Uterus (tissue), 4 donors: Measurements from ENCODE around the gene CTCFL. TPM values are rescaled to one million over a fixed set of nuclear protein-coding genes. Genes with fewer than 3 reads are reported as not detected.

ENCODE experiments used
- DNase-seq, 2 donors: peaks; one replicate each; pipeline ENCODE4 v3.0.0-alpha.2; 2019 to 2020
- H3K27ac ChIP-seq, 2 donors: fragments of 200-600 bp; sonication (generic); 1 replicate in 1 of 2; 2 replicates in 1 of 2; pipeline ENCODE4 v1.5.1; 2016 to 2018
- H3K27me3 ChIP-seq, 2 donors: fragments of 200-600 bp; sonication (generic); one replicate each; pipeline ENCODE4 v1.5.1; 2018 to 2019; ENCODE audit warnings: control low read depth in 1 of 2
- H3K36me3 ChIP-seq, 2 donors: fragments of 200-600 bp; sonication (generic); one replicate each; pipeline ENCODE4 v1.5.1; 2019; ENCODE audit warnings: control low read depth in 1 of 2
- H3K4me1 ChIP-seq, 2 donors: fragments of 200-600 bp; sonication (generic); one replicate each; pipeline ENCODE4 v1.5.1; 2018 to 2019; ENCODE audit warnings: control low read depth in 1 of 2
- H3K4me3 ChIP-seq, 2 donors: fragments of 200-600 bp; sonication (generic); 1 replicate in 1 of 2; 2 replicates in 1 of 2; pipeline ENCODE4 v1.5.1; 2018 to 2019; ENCODE audit warnings: mild to moderate bottlenecking in 1 of 2
- H3K9me3 ChIP-seq, 2 donors: fragments of 200-600 bp; sonication (generic); one replicate each; pipeline ENCODE4 v1.5.1; 2019; ENCODE audit warnings: control low read depth in 1 of 2
- CTCF ChIP-seq, 4 experiments: fragments of 200-600 bp in 2 of 4; fragments of 450-650 bp in 2 of 4; sonication (generic) in 2 of 4; IDR thresholded peaks; one replicate each; pipeline ENCODE4 v1.5.1; 2016 to 2019; ENCODE audit warnings: antibody characterized with exemption in 4 of 4, mild to moderate bottlenecking in 2 of 4, moderate library complexity in 1 of 4
- POLR2A ChIP-seq, 2 donors: fragments of 450-650 bp; IDR thresholded peaks; one replicate each; pipeline ENCODE4 v1.6.1; 2016; ENCODE audit warnings: antibody characterized with exemption in 2 of 2, mild to moderate bottlenecking in 1 of 2, moderate library complexity in 1 of 2
- intact Hi-C: fragments of 100-400 bp; cut with DNase I; formaldehyde crosslinking; loops from one replicate; pipeline ENCODE4 v1.15.1; 2023; ENCODE audit warnings: low total_unique reads
- total RNA-seq, 4 donors: library from RNA; depleted of rRNA in 3 of 4; stranded (reverse); fragments of >200 nt in 3 of 4; gene quantifications; one replicate each; pipeline versions ENCODE4 v1.1.0 to v1.2.4, GENCODE V29; 2014 to 2023
- donor health status: DM: yes; HTN: yes; CAD: no.

CTCFL gene
- total RNA-seq, 4 donors from 2014 or later: 0.07 TPM; not detected in 3

DNA sequence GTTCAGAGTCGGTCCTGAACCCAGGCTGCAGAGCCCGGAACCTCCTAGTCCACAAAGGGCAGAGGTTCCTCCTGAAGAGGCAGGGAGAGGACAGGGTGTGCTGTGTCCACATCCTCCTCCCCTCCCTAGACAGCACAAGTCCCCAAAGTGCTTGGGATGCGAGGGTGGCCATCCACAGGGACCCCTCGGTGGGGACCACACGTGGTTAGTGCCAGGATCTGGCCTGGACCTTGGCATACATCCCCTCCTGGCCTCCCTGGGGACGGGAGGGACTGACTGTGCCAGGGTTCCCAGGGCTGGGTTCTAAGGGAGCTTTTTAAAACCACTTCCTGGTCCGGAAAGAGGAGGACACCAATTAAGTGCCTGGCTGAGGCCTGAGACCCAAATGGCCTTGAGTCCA, 63.2 kb downstream of the CTCFL start:
- Histone ChIP-seq H3K4me1 (no peaks in the 10 kb centered on the region), H3K4me3 (no peak overlapping the region), H3K9me3 (no peaks in the 10 kb centered on the region), H3K36me3 (no peaks in the 10 kb centered on the region), H3K27me3 (no peaks in the 10 kb centered on the region), H3K27ac (no peak overlapping the region)
- intact Hi-C loops: no loop called here
- TF ChIP-seq POLR2A (IDR thresholded peaks at IDR 0.05) (no peak), CTCF (IDR thresholded peaks at IDR 0.05) (no peak)
- no peak for DNase-seq

DNA sequence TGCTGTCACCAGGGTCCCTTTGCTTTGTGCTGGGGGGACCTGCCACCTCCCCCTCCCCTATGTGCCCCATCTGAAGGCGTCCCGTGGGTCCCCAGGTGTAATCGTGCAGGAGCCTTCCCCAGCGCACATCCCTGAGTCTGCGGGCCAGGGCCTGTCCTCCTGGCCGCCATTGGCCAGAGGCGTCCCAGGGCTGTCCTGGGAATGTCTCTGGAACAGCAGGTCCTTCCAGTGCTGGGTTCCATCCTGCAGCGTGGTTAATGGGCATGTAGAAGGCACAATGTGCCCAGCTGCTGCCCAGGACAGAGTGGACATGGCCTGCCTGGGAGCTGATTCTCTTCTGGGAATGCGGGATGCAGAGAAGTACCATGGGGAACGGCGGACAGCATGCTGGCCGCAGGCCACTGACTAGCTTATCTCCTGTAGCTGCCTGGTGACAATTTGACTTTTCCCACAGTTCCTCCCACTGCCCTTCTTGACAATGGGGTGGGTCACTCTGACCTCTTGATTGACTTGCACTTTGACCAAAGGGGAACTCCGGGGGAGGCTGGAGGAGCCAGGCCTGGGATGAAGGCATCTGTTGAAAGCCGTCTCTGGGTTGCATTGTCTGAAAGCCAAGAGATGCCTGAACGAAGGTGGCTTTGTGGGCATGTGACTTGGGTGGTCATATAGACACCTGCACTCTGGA, 64.0 kb downstream of the CTCFL start:
- H3K9me3 ChIP-seq: no peaks in the 10 kb centered on the region
- no peaks in the 10 kb centered on the region for H3K36me3 ChIP-seq
- H3K4me3 ChIP-seq: no peak overlapping the region
- H3K27ac ChIP-seq: no peak overlapping the region
- no peak for TF ChIP-seq POLR2A (IDR thresholded peaks at IDR 0.05)
- no peak for TF ChIP-seq CTCF (IDR thresholded peaks at IDR 0.05)
- DNase-seq: no peak
- no peaks in the 10 kb centered on the region for H3K4me1 ChIP-seq
- H3K27me3 ChIP-seq: no peaks in the 10 kb centered on the region
- intact Hi-C loops: no loop called here

DNA sequence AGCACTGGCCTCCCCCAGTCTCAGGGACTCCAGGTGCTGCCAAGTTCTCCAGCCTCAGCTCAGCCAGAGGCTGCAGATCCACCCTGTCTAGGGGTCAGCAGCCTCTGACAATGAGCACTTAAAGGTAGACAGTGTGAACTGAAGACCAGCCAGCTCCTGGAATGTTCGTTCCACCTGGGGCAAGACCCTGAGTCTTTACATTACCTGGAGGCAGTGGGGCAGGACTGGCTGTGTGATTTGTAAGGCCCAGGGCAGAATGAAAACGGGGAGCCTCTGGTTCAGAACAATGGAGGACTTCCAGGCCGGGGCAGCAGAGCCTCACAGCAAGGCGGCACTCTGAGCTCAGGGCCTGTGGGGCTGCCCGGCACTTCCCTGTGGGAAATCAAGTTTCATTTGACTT, 65.0 kb downstream of the CTCFL start:
- Histone ChIP-seq H3K9me3 (no peaks in the 10 kb centered on the region), H3K36me3 (no peaks in the 10 kb centered on the region), H3K4me1 (no peaks in the 10 kb centered on the region), H3K27me3 (no peaks in the 10 kb centered on the region), H3K27ac (no peak overlapping the region), H3K4me3 (no peak overlapping the region)
- TF ChIP-seq CTCF (IDR thresholded peaks at IDR 0.05): no peak
- no peak for TF ChIP-seq POLR2A (IDR thresholded peaks at IDR 0.05)
- DNase-seq: no peak
- intact Hi-C loops: no loop called here

DNA sequence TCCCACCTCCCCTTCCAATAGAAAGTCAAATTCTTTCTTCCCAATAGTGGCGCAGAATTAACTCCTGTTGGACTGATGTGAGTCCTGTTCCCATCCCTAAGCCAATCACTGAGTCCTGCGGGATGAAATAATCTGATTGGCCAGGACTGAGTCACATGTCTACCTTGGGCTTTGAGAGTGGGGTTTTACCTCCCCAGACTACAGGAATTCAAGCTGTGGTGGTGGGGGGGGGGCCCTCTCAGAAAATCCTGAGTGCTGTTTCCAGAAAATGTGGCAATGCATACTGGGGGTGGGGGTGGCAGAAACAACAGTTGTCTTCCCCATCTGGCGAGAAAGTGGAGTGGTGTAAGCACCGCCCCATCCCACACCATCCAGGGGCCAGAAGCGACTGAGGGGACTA, 65.7 kb downstream of the CTCFL start:
- no peak overlapping the region for H3K4me3 ChIP-seq
- H3K9me3 ChIP-seq: no peaks in the 10 kb centered on the region
- no peaks in the 10 kb centered on the region for H3K36me3 ChIP-seq
- no peaks in the 10 kb centered on the region for H3K27me3 ChIP-seq
- TF ChIP-seq CTCF (IDR thresholded peaks at IDR 0.05): no peak
- no peak for TF ChIP-seq POLR2A (IDR thresholded peaks at IDR 0.05)
- H3K4me1 ChIP-seq: no peaks in the 10 kb centered on the region
- no peak for DNase-seq
- intact Hi-C loops: no loop called here
- H3K27ac ChIP-seq: no peak overlapping the region

DNA sequence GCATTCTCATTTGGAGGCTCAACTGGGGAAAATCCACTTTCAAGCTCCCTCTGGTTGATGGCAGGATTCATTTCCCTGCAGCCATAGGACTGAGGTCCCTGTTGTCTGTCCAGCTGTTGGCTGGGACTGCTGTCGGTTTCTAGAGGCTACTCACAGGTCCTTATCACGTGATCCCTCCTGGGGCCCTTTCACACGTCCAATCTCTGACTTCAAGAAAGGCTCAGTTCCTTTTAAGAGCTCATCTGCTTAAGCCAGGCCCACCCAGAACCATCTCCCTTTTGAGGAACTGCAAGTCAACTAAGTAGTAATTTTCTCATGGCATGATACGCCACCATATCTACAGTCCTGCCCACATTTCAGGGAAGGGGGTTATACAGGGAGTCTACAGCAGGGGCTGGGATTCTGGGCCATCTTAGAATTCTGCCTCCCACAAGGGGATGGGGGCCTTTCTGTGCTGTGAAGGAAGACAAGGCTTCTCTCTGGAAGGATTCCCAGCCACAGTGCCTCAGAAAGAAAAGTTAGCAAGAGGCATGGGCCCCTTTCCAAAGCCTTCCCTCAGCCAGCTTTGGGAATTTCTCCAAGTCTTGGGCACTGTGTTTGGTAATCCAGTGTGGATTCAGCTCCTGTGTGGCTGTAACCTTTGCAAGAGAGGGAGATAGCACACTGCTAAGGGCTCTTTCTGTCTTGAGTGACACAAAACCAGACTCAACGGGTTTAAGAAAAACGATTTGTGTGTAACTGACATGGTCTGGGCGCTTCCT, 66.4 kb downstream of the CTCFL start:
- no peaks in the 10 kb centered on the region for H3K36me3 ChIP-seq
- no peak overlapping the region for H3K27ac ChIP-seq
- H3K4me1 ChIP-seq: no peaks in the 10 kb centered on the region
- intact Hi-C loops: no loop called here
- H3K9me3 ChIP-seq: no peaks in the 10 kb centered on the region
- no peak overlapping the region for H3K4me3 ChIP-seq
- DNase-seq: no peak
- TF ChIP-seq POLR2A (IDR thresholded peaks at IDR 0.05): no peak
- TF ChIP-seq CTCF (IDR thresholded peaks at IDR 0.05): no peak
- no peaks in the 10 kb centered on the region for H3K27me3 ChIP-seq
